Testis (tissue), 2 donors: ENCODE measurements around the gene FRMD1.

Experiments used
- POLR2A ChIP-seq: fragments of 450-650 bp; IDR thresholded peaks from one replicate; pipeline ENCODE4 v1.6.1; 2017; ENCODE audit warnings: antibody characterized with exemption, mild to moderate bottlenecking, moderate library complexity
- TF ChIP-seq, protein P1 (sequence below), 3 experiments: fragments of 450-650 bp in 2 of 3; fragments of 200-600 bp in 1 of 3; sonication (generic) in 1 of 3; IDR thresholded peaks; one replicate each; pipeline ENCODE4 v1.5.1; 2016 to 2019; ENCODE audit warnings: antibody characterized with exemption in 3 of 3, mild to moderate bottlenecking in 2 of 3, moderate library complexity in 1 of 3

DNA sequence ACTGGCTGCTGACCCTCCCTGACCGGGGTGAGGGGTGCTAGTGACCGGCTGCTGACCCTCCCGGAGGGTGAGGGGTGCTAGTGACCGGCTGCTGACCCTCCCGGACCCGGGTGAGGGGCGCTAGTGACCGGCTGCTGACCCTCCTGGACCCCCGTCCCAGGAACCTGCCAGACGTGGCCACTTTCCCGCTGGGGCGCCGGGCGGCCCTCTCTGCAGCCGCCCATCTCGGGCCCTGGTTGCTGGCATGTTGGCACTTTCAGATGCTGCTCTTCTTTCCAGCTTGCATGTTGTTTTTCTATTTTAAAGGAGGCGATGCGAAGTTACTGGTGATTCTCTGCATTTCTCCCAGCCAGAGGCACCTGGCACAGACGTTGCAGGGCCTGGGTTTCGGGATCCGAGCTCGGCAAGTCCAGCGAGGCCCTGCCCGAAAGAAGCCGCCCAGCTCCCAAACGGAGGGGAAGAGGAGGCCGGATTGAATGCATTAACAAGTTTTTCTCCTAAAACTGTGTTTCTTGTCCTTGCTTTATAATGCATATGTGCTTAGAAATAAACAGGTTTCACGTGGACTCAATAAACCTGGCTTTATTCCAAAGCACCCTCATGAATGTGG, 34.4 kb downstream of the FRMD1 start:
- TF ChIP-seq, protein P1, sequence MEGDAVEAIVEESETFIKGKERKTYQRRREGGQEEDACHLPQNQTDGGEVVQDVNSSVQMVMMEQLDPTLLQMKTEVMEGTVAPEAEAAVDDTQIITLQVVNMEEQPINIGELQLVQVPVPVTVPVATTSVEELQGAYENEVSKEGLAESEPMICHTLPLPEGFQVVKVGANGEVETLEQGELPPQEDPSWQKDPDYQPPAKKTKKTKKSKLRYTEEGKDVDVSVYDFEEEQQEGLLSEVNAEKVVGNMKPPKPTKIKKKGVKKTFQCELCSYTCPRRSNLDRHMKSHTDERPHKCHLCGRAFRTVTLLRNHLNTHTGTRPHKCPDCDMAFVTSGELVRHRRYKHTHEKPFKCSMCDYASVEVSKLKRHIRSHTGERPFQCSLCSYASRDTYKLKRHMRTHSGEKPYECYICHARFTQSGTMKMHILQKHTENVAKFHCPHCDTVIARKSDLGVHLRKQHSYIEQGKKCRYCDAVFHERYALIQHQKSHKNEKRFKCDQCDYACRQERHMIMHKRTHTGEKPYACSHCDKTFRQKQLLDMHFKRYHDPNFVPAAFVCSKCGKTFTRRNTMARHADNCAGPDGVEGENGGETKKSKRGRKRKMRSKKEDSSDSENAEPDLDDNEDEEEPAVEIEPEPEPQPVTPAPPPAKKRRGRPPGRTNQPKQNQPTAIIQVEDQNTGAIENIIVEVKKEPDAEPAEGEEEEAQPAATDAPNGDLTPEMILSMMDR (IDR thresholded peaks at IDR 0.05): no peak
- TF ChIP-seq POLR2A: no peak
